GM18867 (cell line): ENCODE measurements around the gene RHBDD2.
"Not testable (repeated sequence)": the region's sequence is repeated elsewhere in the genome, so short reads cannot be mapped to it uniquely, and the experiment has no call there.

ENCODE experiments used
- ATAC-seq: cut with Tn5 transposase; IDR thresholded peaks from one replicate; pipeline ENCODE4 v1.9.1; 2021; ENCODE audit warnings: mild to moderate bottlenecking, moderate library complexity; ENCODE audit not compliant: unreplicated experiment

Gene RHBDD2

GRCh38 chr7:75878769-75879611 lies at the start of gene RHBDD2:
Gene RHBDD2 (plus strand): TSS chr7:75879034. CDS start chr7:75879083, 49 bp downstream.
- ATAC-seq, result peak; percentile 87

GRCh38 chr7:75829656-75830055 lies 49.2 kb upstream of the RHBDD2 start:
- ATAC-seq, result not testable (repeated sequence)

- ATAC-seq, result no peak
These were observed 47.9 kb upstream of the RHBDD2 start for GRCh38 chr7:75830978-75831377.

GRCh38 chr7:75833662-75834061 lies 45.2 kb upstream of the RHBDD2 start:
- ATAC-seq, result not testable (repeated sequence)

GRCh38 chr7:75835688-75836285 lies 43.0 kb upstream of the RHBDD2 start:
- ATAC-seq, result no peak

GRCh38 chr7:75836798-75837197 lies 42.0 kb upstream of the RHBDD2 start:
- ATAC-seq, result no peak

GRCh38 chr7:75838281-75838930 lies 40.4 kb upstream of the RHBDD2 start:
- not testable (repeated sequence) for ATAC-seq

GRCh38 chr7:75840029-75840428 lies 38.8 kb upstream of the RHBDD2 start:
- no peak for ATAC-seq

GRCh38 chr7:75842836-75843446 lies 35.9 kb upstream of the RHBDD2 start:
- peak; percentile 86 for ATAC-seq

- ATAC-seq, result no peak
These were observed 35.2 kb upstream of the RHBDD2 start for GRCh38 chr7:75843613-75844116.

- ATAC-seq, result no peak
These were observed 34.7 kb upstream of the RHBDD2 start for GRCh38 chr7:75844158-75844557.

- not testable (repeated sequence) for ATAC-seq
These were observed 33.7 kb upstream of the RHBDD2 start for GRCh38 chr7:75845132-75845531.

- no peak for ATAC-seq
These were observed 31.1 kb upstream of the RHBDD2 start for GRCh38 chr7:75847707-75848106.

GRCh38 chr7:75849573-75849972 lies 29.3 kb upstream of the RHBDD2 start:
- no peak for ATAC-seq

- ATAC-seq, result no peak
These were observed 28.6 kb upstream of the RHBDD2 start for GRCh38 chr7:75850235-75850634.

GRCh38 chr7:75854233-75854632 lies 24.6 kb upstream of the RHBDD2 start:
- ATAC-seq, result no peak

GRCh38 chr7:75854813-75855345 lies 24.0 kb upstream of the RHBDD2 start:
- ATAC-seq, result not testable (repeated sequence)

GRCh38 chr7:75856536-75856935 lies 22.3 kb upstream of the RHBDD2 start:
- ATAC-seq, result no peak

GRCh38 chr7:75858410-75858809 lies 20.4 kb upstream of the RHBDD2 start:
- ATAC-seq, result no peak

GRCh38 chr7:75861636-75862035 lies 17.2 kb upstream of the RHBDD2 start:
- ATAC-seq, result no peak

- not testable (repeated sequence) for ATAC-seq
These were observed 14.6 kb upstream of the RHBDD2 start for GRCh38 chr7:75864251-75864650.
